Peyer's patch (tissue), 4 donors: Measurements from ENCODE around the gene FAM177B. TPM values are rescaled to one million over a fixed set of nuclear protein-coding genes. Genes with fewer than 3 reads are reported as not detected.

ENCODE experiments used
- DNase-seq, 3 donors: peaks; one replicate each; pipeline ENCODE4 v3.0.0-alpha.2; 2017 to 2019
- H3K27ac ChIP-seq, 4 donors: fragments of 200-600 bp; sonication (generic); one replicate each; pipeline ENCODE4 v1.5.1; 2016 to 2019
- H3K27me3 ChIP-seq, 2 donors: fragments of 200-600 bp; sonication (generic); one replicate each; pipeline ENCODE4 v1.5.1; 2019
- H3K36me3 ChIP-seq, 3 donors: fragments of 200-600 bp; sonication (generic); one replicate each; pipeline ENCODE4 v1.5.1; 2016 to 2019
- H3K4me1 ChIP-seq, 4 donors: fragments of 200-600 bp; sonication (generic); one replicate each; pipeline ENCODE4 v1.5.1; 2016 to 2019
- H3K4me3 ChIP-seq, 4 donors: fragments of 200-600 bp; sonication (generic); 1 replicate in 3 of 4; 2 replicates in 1 of 4; pipeline ENCODE4 v1.5.1; 2016 to 2019; ENCODE audit warnings: mild to moderate bottlenecking in 1 of 4
- H3K9me3 ChIP-seq, 4 donors: fragments of 200-600 bp; sonication (generic); one replicate each; pipeline ENCODE4 v1.5.1; 2016 to 2019; ENCODE audit warnings: mild to moderate bottlenecking in 1 of 4
- POLR2A ChIP-seq, 2 donors: fragments of 450-650 bp; IDR thresholded peaks; one replicate each; pipeline ENCODE4 v1.5.1; 2017; ENCODE audit warnings: antibody characterized with exemption in 2 of 2, mild to moderate bottlenecking in 2 of 2, moderate library complexity in 2 of 2
- total RNA-seq, 4 donors: library from RNA; depleted of rRNA; stranded (reverse); fragments of >200 nt; gene quantifications; one replicate each; pipeline ENCODE4 v1.1.0, GENCODE V29; 2016
- TF ChIP-seq, protein P1 (sequence below), 6 experiments: fragments of 450-650 bp in 4 of 6; fragments of 200-600 bp in 2 of 6; sonication (generic) in 1 of 6; IDR thresholded peaks; one replicate each; pipeline ENCODE4 v1.5.1; 2017 to 2019; ENCODE audit warnings: antibody characterized with exemption in 6 of 6, mild to moderate bottlenecking in 3 of 6, moderate library complexity in 1 of 6

The FAM177B gene
- total RNA-seq, 4 donors from 2014 or later: 14.9 to 40.4 (median 19.6) TPM

DNA sequence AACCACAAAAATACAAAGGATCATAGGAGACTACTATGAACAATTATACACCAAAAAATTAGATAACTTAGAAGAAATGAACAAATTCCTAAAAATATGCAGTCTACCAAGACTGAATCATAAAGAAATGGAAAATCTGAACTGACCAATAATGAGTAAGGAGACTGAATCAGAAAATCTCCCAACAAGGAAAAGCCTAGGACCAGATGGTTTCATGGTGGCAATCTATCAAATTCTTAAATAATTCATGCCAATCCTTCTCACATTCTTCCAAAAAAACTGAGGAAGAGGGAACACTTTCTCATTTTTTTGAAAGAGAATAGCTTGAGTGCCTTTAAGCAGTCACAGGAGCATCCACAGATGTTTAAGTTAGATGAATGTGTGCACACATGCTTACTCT lies 46.0 kb downstream of the FAM177B start:
- Histone ChIP-seq H3K4me3 (no peak overlapping the region), H3K36me3 (no peaks in the 10 kb centered on the region), H3K9me3 (no peaks in the 10 kb centered on the region), H3K27ac (no peak overlapping the region), H3K27me3 (no peaks in the 10 kb centered on the region), H3K4me1 (no peaks in the 10 kb centered on the region)
- no peak for TF ChIP-seq POLR2A (IDR thresholded peaks at IDR 0.05)
- TF ChIP-seq, protein P1, sequence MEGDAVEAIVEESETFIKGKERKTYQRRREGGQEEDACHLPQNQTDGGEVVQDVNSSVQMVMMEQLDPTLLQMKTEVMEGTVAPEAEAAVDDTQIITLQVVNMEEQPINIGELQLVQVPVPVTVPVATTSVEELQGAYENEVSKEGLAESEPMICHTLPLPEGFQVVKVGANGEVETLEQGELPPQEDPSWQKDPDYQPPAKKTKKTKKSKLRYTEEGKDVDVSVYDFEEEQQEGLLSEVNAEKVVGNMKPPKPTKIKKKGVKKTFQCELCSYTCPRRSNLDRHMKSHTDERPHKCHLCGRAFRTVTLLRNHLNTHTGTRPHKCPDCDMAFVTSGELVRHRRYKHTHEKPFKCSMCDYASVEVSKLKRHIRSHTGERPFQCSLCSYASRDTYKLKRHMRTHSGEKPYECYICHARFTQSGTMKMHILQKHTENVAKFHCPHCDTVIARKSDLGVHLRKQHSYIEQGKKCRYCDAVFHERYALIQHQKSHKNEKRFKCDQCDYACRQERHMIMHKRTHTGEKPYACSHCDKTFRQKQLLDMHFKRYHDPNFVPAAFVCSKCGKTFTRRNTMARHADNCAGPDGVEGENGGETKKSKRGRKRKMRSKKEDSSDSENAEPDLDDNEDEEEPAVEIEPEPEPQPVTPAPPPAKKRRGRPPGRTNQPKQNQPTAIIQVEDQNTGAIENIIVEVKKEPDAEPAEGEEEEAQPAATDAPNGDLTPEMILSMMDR (IDR thresholded peaks at IDR 0.05): no peak
- no peak for DNase-seq

DNA sequence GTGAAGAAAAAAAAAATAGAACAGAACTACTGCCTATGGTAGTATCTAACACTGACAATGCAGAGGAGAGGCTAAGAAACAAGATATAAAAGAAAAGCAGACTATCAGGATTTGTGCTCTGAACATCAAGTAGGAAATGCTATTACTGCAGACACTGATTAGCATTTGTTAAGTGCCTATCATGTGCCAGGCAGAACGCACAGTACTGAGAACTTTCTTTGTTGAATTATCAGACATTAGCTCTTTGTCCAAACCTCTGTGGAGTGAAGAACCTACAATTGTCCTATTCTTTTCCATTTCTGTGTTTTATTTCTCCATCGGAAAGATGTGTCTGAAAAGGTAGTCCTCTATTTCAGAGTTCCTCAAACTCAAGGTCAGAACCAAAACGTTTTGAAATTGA lies 47.4 kb downstream of the FAM177B start:
- Histone ChIP-seq H3K4me3 (no peak overlapping the region), H3K27ac (no peak overlapping the region), H3K27me3 (no peaks in the 10 kb centered on the region), H3K36me3 (no peaks in the 10 kb centered on the region), H3K4me1 (no peaks in the 10 kb centered on the region), H3K9me3 (no peaks in the 10 kb centered on the region)
- no peak for TF ChIP-seq POLR2A (IDR thresholded peaks at IDR 0.05)
- TF ChIP-seq, protein P1 (IDR thresholded peaks at IDR 0.05): no peak
- DNase-seq: no peak

DNA sequence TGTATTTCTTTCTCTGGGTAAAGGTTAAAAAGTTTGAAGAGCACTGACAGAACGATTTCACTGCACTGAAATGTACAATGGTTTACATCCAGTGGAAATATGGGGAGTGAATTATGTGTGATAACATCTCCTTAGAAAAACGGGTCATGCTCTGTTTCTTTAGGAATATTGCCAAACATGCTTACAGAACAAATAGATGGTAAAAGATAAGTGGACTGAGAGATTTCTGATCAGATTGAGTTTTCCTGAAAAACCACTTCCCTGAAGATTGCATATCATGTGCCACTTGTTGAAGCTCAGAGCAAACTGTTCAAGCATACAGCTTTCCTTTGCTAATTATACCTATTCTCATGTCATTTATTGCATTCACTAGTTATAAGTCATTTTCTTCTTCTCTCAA lies 47.9 kb downstream of the FAM177B start:
- TF ChIP-seq POLR2A (IDR thresholded peaks at IDR 0.05): no peak
- TF ChIP-seq, protein P1 (IDR thresholded peaks at IDR 0.05): no peak
- Histone ChIP-seq H3K4me3 (no peak overlapping the region), H3K36me3 (no peaks in the 10 kb centered on the region), H3K9me3 (no peaks in the 10 kb centered on the region), H3K27ac (no peak overlapping the region), H3K27me3 (no peaks in the 10 kb centered on the region), H3K4me1 (no peaks in the 10 kb centered on the region)
- no peak for DNase-seq

DNA sequence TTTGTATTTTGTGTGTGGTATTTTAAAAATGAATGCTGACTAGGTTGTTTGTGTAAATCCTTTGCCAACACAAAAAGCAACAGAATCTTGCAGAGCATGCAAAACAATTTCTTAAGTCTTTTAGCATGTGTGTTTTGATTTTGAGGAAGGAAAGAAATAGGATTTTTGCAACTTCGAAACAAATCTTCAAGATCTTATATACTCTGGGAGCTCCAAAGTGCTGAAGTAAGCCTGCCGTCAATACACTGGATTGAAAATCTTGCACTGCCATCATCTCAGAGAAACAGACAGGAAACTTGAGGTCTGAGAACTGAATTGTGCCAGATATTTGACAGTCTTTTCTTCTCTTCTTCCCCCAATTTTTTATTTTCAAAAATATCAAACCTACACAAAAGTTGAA lies 48.5 kb downstream of the FAM177B start:
- no peaks in the 10 kb centered on the region for H3K4me1 ChIP-seq
- no peaks in the 10 kb centered on the region for H3K36me3 ChIP-seq
- no peak overlapping the region for H3K27ac ChIP-seq
- no peak for TF ChIP-seq POLR2A (IDR thresholded peaks at IDR 0.05)
- TF ChIP-seq, protein P1 (IDR thresholded peaks at IDR 0.05): no peak
- DNase-seq: no peak
- H3K27me3 ChIP-seq: no peaks in the 10 kb centered on the region
- no peaks in the 10 kb centered on the region for H3K9me3 ChIP-seq
- no peak overlapping the region for H3K4me3 ChIP-seq

DNA sequence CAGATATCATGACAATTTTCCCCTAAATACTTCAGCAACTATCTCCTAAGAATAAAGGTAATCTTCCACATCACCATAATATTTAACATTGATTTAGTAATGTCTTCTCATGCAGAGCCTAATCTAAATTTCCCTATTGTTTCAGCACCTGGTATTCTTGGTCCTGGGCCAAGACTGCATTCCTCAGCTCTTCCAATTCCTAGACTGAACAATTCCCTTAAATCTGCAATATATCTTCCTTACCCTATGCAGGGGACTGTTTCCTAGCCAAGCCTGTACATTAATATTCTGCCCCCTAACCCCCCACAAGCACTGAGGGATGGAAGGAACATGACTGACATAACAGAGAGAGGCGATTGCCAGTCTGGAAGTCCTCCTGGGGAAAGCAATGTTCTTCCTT lies 49.1 kb downstream of the FAM177B start:
- H3K4me1 ChIP-seq: no peaks in the 10 kb centered on the region
- TF ChIP-seq, protein P1 (IDR thresholded peaks at IDR 0.05): no peak
- TF ChIP-seq POLR2A (IDR thresholded peaks at IDR 0.05): no peak
- no peak overlapping the region for H3K27ac ChIP-seq
- H3K9me3 ChIP-seq: no peaks in the 10 kb centered on the region
- H3K4me3 ChIP-seq: no peak overlapping the region
- H3K27me3 ChIP-seq: no peaks in the 10 kb centered on the region
- no peaks in the 10 kb centered on the region for H3K36me3 ChIP-seq
- DNase-seq: no peak

DNA sequence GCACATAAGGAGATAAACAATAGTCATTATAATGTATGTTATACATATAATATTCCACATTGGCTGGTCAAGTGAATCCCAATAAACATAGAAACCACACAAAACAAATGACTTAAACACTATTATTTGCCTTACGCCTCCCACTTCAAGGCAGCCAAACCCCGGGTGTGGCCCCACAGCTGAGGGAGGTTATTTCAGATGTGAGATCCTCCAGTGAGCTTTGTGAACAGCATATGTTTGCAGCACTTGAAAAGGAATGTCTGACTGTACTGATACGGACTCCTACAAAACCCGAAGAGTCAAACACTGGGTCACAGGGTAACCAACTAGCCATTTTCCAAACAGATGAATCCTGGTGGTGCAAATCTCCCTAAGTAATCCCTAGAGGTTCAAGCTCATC lies 50.7 kb downstream of the FAM177B start:
- TF ChIP-seq, protein P1 (IDR thresholded peaks at IDR 0.05): no peak
- no peak for TF ChIP-seq POLR2A (IDR thresholded peaks at IDR 0.05)
- Histone ChIP-seq H3K36me3 (no peaks in the 10 kb centered on the region), H3K9me3 (no peaks in the 10 kb centered on the region), H3K4me1 (no peaks in the 10 kb centered on the region), H3K27ac (no peak overlapping the region), H3K4me3 (no peak overlapping the region), H3K27me3 (no peaks in the 10 kb centered on the region)
- no peak for DNase-seq
